Panc1 (cell line): ENCODE results near the gene SHKBP1.

Experiments used
- CTCF ChIP-seq: fragments of 450-650 bp; IDR thresholded peaks from 2 replicates; pipeline ENCODE4 v1.5.1; 2017; ENCODE audit warnings: mild to moderate bottlenecking
- REST ChIP-seq, 2 experiments: IDR thresholded peaks; 2 replicates each; pipeline ENCODE4 v1.6.1; 2011 to 2012; ENCODE audit warnings: low read depth in 2 of 2, control low read depth in 1 of 2, low read length in 1 of 2, mild to moderate bottlenecking in 1 of 2, moderate library complexity in 1 of 2; ENCODE audit not compliant: insufficient read depth in 1 of 2
- SIN3A ChIP-seq: IDR thresholded peaks from 2 replicates; pipeline ENCODE4 v1.6.1; 2012; ENCODE audit warnings: low read depth, mild to moderate bottlenecking, low read length, moderate library complexity, borderline replicate concordance; ENCODE audit not compliant: insufficient read depth

- TF ChIP-seq CTCF (no peak), SIN3A (no peak), REST (IDR thresholded peaks at IDR 0.05; ENCODE audit: insufficient read depth in 1 of 2, low read depth in 2 of 2, low read length in 1 of 2) (no peak)
These were observed 45.5 kb downstream of the SHKBP1 start for GRCh38 chr19:40621966-40622772.
